Gastroesophageal sphincter (tissue), 3 donors: ENCODE measurements around the gene TSHZ3.

Experiments used
- CTCF ChIP-seq, 4 experiments: fragments of 200-600 bp in 2 of 4; fragments of 450-650 bp in 2 of 4; sonication (generic) in 1 of 4; IDR thresholded peaks; one replicate each; pipeline ENCODE4 v1.5.1; 2017 to 2019; ENCODE audit warnings: antibody characterized with exemption in 4 of 4, mild to moderate bottlenecking in 2 of 4, moderate library complexity in 2 of 4
- POLR2AphosphoS5 ChIP-seq: sonication (generic); formaldehyde crosslinking; IDR thresholded peaks from one replicate; pipeline ENCODE4 v1.6.1; 2017; ENCODE audit warnings: antibody characterized with exemption

GRCh38 chr19:31351056-31351854 is 2.0 kb upstream of the TSHZ3 start:
- TF ChIP-seq POLR2AphosphoS5 = no peak
- peak in 1 of 4 experiments; percentile 24 for TF ChIP-seq CTCF (IDR thresholded peaks at IDR 0.05)
